Adrenal gland (tissue), 12 donors: ENCODE measurements around the gene KCNK13. TPM values are rescaled to one million over a fixed set of nuclear protein-coding genes. Genes with fewer than 3 reads are reported as not detected.
A peak's percentile ranks its signal among the peaks of the same experiment; 100 is the strongest.

Experiments
- DNase-seq, 7 donors: peaks; one replicate each; pipeline ENCODE4 v3.0.0-alpha.2; 2019 to 2020
- H3K27ac ChIP-seq, 5 donors: fragments of 200-600 bp; sonication (generic) in 4 of 5; 1 replicate in 3 of 5; 2 replicates in 2 of 5; pipeline versions ENCODE4 v1.5.1 to v1.8.0; 2016 to 2020; ENCODE audit warnings: mild to moderate bottlenecking in 1 of 5
- H3K27me3 ChIP-seq: fragments of 200-600 bp; 2 replicates; pipeline ENCODE4 v1.8.0; 2021
- H3K36me3 ChIP-seq, 2 donors: fragments of 200-600 bp; replicated peaks in 1 of 2; 1 replicate in 1 of 2; 2 replicates in 1 of 2; pipeline versions ENCODE4 v1.5.1 to v1.8.0; 2018 to 2022
- H3K4me1 ChIP-seq, 2 donors: fragments of 200-600 bp; replicated peaks in 1 of 2; 1 replicate in 1 of 2; 2 replicates in 1 of 2; pipeline versions ENCODE4 v1.5.1 to v1.8.0; 2018 to 2021
- H3K4me3 ChIP-seq, 4 donors: fragments of 200-600 bp; sonication (generic) in 3 of 4; one replicate each; pipeline ENCODE4 v1.5.1; 2016 to 2018
- H3K9me3 ChIP-seq, 3 donors: fragments of 200-600 bp; sonication (generic) in 1 of 3; replicated peaks in 1 of 3; 1 replicate in 2 of 3; 2 replicates in 1 of 3; pipeline versions ENCODE4 v1.5.1 to v1.8.0; 2016 to 2021
- POLR2A ChIP-seq, 2 donors: fragments of 450-650 bp; IDR thresholded peaks; one replicate each; pipeline ENCODE4 v1.6.1; 2017; ENCODE audit warnings: antibody characterized with exemption in 2 of 2, mild to moderate bottlenecking in 2 of 2, moderate library complexity in 1 of 2
- WGBS, 4 donors: extraction: QIAGEN DNeasy Blood & Tissue Kit in 2 of 4; methylation state at CpG; one replicate each; pipeline versions ENCODE4 v1.1.5 to v1.1.7; 2013 to 2017; 5-methylcytosine and 5-hydroxymethylcytosine counted together
- intact Hi-C, 2 donors: fragments of 100-400 bp; cut with DNase I; formaldehyde crosslinking; loops; one replicate each; pipeline versions ENCODE4 v1.14.1 to v1.15.0; 2022 to 2023
- polyA plus RNA-seq, 3 donors: library from polyadenylated mRNA; stranded (reverse); fragments of 200-250 nt in 2 of 3; fragments of 350-450 nt in 1 of 3; fragmentation: Illumina TruSeq in 1 of 3; extraction: RNeasy Lipid Tissue Mini Kit (QIAGEN cat#74804) in 1 of 3; gene quantifications; one replicate each; pipeline ENCODE4 v1.2.3, GENCODE V29; 2013 to 2014
- total RNA-seq, 9 donors: library from RNA; depleted of rRNA in 4 of 9; stranded (reverse); fragments of >200 nt in 4 of 9; fragments of 120-200 nt in 1 of 9; fragmentation: NEBNext Ultra II Directional in 1 of 9; extraction: Animal tissue kit (Norgen Biotek cat#: 25700) in 1 of 9; gene quantifications; one replicate each; pipeline versions ENCODE4 v1.1.0 to v1.2.4, GENCODE V29; 2013 to 2023
- TF ChIP-seq, protein P1 (sequence below), 6 experiments: fragments of 450-650 bp in 4 of 6; fragments of 200-600 bp in 2 of 6; sonication (generic) in 1 of 6; IDR thresholded peaks; 1 replicate in 5 of 6; 2 replicates in 1 of 6; pipeline versions ENCODE4 v1.5.1 to v1.8.0; 2016 to 2021; ENCODE audit warnings: antibody characterized with exemption in 6 of 6, mild to moderate bottlenecking in 2 of 6, moderate library complexity in 1 of 6
- donor health status: healthy with polysubstance abuse.
- donor health status: Bipolar disorder and iron deficiency.
- donor health status: DM: yes; HTN: yes; CAD: no.
- donor health status: DM: no; HTN: no; CAD: no.
- donor health status: DM: no; HTN: no; CAD: no.
- donor health status: DM: yes; HTN: yes; CAD: no.

Gene KCNK13
- total and polyA plus RNA-seq, 12 donors = 0.24 to 3.6 (median 1.5) TPM; not detected in 1

DNA sequence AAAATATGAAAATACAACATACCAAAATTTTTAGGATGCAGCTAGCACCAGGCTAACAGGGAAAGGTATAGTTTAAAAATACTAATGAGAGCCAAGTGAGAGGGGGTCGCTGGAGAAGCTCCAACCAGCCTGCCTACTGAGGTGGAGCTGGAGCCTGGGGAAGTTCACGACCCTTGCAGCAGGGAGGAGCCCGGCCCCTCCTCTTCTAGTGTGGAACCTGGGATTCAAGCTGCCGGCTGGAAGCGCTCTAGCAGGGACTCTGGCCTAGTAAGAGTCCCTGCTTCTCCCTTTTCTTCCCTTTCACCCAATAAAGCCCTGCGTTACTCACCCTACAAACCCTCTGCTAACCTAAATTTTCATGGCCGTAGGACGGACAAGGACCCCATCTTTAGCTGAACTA is 5.0 kb upstream of the KCNK13 start:
- 55 to 68% (median 62%) methylated on average over 8 of the region's 8 CpGs for WGBS, 4 donors
- H3K27ac ChIP-seq = no peak overlapping the region
- H3K9me3 ChIP-seq = no peaks in the 10 kb centered on the region
- no peak for DNase-seq
- no peak overlapping the region for H3K4me3 ChIP-seq
- peaks cover 11 to 16% of the 10 kb centered on the region in 2 donors for H3K4me1 ChIP-seq
- H3K27me3 ChIP-seq = peaks cover 24% of the 10 kb centered on the region
- H3K36me3 ChIP-seq = no peaks in the 10 kb centered on the region
- intact Hi-C loops = no loop called here
- TF ChIP-seq, protein P1, sequence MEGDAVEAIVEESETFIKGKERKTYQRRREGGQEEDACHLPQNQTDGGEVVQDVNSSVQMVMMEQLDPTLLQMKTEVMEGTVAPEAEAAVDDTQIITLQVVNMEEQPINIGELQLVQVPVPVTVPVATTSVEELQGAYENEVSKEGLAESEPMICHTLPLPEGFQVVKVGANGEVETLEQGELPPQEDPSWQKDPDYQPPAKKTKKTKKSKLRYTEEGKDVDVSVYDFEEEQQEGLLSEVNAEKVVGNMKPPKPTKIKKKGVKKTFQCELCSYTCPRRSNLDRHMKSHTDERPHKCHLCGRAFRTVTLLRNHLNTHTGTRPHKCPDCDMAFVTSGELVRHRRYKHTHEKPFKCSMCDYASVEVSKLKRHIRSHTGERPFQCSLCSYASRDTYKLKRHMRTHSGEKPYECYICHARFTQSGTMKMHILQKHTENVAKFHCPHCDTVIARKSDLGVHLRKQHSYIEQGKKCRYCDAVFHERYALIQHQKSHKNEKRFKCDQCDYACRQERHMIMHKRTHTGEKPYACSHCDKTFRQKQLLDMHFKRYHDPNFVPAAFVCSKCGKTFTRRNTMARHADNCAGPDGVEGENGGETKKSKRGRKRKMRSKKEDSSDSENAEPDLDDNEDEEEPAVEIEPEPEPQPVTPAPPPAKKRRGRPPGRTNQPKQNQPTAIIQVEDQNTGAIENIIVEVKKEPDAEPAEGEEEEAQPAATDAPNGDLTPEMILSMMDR (IDR thresholded peaks at IDR 0.05) = no peak
- no peak for TF ChIP-seq POLR2A (IDR thresholded peaks at IDR 0.05)

DNA sequence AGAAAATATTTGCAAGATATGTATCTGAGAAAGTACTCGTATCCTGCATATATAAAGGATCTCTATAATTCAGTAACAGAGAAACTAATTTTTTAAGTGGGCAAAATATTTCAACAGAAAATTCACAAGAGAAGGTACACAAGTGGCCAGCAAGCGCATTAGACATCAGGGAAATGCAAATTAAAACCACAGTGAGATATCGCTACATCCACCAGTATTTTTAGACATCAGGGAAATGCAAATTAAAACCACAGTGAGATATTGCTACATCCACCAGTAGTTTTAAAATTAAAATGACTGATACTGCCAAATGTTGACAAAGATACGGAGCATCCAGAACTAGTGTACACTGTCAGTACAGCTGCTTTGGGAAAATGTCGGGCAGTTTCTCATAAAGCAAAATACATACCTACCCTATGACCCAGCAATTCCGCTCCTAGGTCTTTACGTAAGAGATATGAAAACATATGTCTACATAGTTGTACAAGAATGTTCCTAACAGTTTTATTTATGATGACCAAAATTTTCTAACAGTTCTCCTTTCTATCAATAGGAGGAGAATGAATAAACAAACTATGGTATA is 2.8 kb upstream of the KCNK13 start:
- Histone ChIP-seq H3K27me3 (peaks cover 34% of the 10 kb centered on the region), H3K4me3 (no peak overlapping the region), H3K4me1 (peaks cover 15 to 22% of the 10 kb centered on the region in 2 donors), H3K27ac (no peak overlapping the region), H3K9me3 (no peaks in the 10 kb centered on the region), H3K36me3 (no peaks in the 10 kb centered on the region)
- WGBS, 4 donors = 88 to 92% (median 91%) methylated on average over 7 of the region's 7 CpGs
- intact Hi-C loops = no loop called here
- no peak for DNase-seq
- TF ChIP-seq, protein P1 (IDR thresholded peaks at IDR 0.05) = no peak
- TF ChIP-seq POLR2A (IDR thresholded peaks at IDR 0.05) = no peak

DNA sequence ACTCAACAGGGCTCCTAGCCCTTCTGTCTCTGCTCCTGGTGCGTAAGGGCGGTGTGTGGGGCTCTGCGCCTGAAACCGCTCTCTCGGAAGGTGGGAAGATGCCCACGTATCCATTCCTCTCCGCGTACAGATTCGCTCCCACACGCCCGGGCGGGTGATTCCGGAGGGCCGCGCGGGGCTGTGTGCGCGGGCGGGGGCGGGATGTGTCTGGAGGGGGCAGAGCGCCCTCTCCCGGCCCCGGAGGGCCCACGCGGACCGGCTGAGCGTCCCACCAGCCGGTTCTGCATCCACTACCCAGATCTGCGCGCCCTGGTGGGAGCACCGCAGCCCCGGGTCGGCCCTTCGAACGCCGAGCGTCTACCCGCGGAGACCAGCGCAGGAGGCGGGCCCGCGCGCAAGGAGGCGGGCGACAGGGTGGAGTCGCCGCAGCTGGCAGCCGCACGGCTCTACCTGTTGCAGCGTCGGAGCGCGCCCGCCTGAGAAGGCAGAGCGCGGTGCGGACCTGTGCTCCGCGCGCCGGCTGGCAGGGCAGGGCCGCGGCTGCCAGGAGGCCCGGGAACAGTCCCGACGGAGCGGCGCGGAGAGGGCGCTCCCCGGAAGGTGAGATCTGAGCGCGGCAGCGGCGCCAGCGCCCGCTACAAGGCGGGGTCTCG is 1.4 kb upstream of the KCNK13 start:
- H3K27me3 ChIP-seq = peaks cover 31% of the 10 kb centered on the region
- H3K4me3 ChIP-seq = peak overlapping the region in 2 of 4 donors; percentile 29 to 42
- H3K9me3 ChIP-seq = no peaks in the 10 kb centered on the region
- H3K36me3 ChIP-seq = no peaks in the 10 kb centered on the region
- TF ChIP-seq, protein P1 (IDR thresholded peaks at IDR 0.05) = peak in 5 of 6 experiments; percentile 16 to 48 (median 25)
- no peak for TF ChIP-seq POLR2A (IDR thresholded peaks at IDR 0.05)
- intact Hi-C loops = no loop called here
- H3K4me1 ChIP-seq = peaks cover 15 to 22% of the 10 kb centered on the region in 2 donors
- peak overlapping the region in 1 of 5 donors; percentile 26 for H3K27ac ChIP-seq
- peak in 5 of 7 donors; percentile 27 to 64 (median 49) for DNase-seq
- WGBS, 4 donors = 0 to 1% (median 1%) methylated on average over 11 to 80 of the region's 80 CpGs; no CpG with 5 or more reads in 1 of the 4 donors

DNA sequence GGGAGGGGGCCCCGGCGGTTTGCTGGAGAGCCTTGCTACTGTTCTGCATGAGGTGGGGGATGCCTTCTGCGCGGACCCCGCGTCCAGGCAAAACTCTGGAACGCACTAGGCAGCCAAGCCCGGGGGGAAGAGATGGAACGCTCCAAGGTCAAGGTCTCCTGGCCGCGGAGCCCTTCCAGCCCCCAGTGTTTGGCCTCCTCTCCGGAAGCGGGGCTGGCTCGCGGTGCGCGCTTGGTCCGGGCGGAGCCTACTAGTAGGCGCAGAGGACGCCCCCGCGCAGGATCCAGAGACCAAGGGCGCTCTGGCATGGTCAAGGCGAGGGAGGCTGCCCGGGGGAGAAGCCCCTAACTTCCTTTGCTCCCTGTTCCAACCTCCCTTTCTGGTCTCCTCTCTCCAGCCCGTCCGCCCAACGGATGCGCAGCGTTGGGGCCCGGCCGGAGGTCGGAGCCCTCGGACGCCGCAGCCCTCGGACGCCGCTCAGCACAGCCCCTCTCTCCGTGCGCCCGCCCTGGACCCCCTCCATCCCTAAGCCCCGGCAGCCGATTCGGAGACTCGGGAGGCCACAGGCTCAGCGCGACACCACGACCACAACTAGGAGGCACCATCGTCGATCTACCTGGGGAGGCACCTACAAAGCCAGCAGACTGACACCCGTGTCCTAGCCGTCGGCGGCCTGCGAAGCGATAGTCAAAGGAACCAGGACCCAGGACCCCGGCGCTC is 669 bp upstream of the KCNK13 start:
- Histone ChIP-seq H3K27ac (no peak overlapping the region), H3K4me1 (peaks cover 15 to 22% of the 10 kb centered on the region in 2 donors), H3K9me3 (no peaks in the 10 kb centered on the region), H3K36me3 (no peaks in the 10 kb centered on the region), H3K4me3 (peak overlapping the region in 2 of 4 donors; percentile 29 to 42), H3K27me3 (peaks cover 31% of the 10 kb centered on the region)
- peak in 1 of 7 donors; percentile 16 for DNase-seq
- intact Hi-C loops = no loop called here
- WGBS, 4 donors = 0 to 1% (median 0%) methylated on average over 1 to 60 of the region's 60 CpGs
- no peak for TF ChIP-seq POLR2A (IDR thresholded peaks at IDR 0.05)
- TF ChIP-seq, protein P1 (IDR thresholded peaks at IDR 0.05) = no peak
